Left lung (tissue), 10 donors: Measurements from ENCODE around the gene CMTR1. TPM values are rescaled to one million over a fixed set of nuclear protein-coding genes. Genes with fewer than 3 reads are reported as not detected.

ENCODE experiments used
- ATAC-seq: fragments of 200-7000 bp; cut with Tn5 transposase; one replicate; pipeline ENCODE4 v1.9.1; 2020; ENCODE audit warnings: moderate library complexity
- DNase-seq, 4 donors: peaks; one replicate each; pipeline ENCODE4 v3.0.0-alpha.2; 2013 to 2020
- H3K27ac ChIP-seq, 2 donors: fragments of 200-600 bp; sonication (generic) in 1 of 2; one replicate each; pipeline versions ENCODE4 v1.5.0 to v1.8.0; 2020 to 2021
- H3K27me3 ChIP-seq, 2 donors: fragments of 200-600 bp; sonication (generic) in 1 of 2; one replicate each; pipeline versions ENCODE4 v1.5.0 to v1.8.0; 2020 to 2021
- H3K36me3 ChIP-seq, 2 donors: fragments of 200-600 bp; sonication (generic) in 1 of 2; one replicate each; pipeline versions ENCODE4 v1.5.0 to v1.8.0; 2020 to 2021
- H3K4me1 ChIP-seq, 2 donors: fragments of 200-600 bp; one replicate each; pipeline ENCODE4 v1.8.0; 2021
- H3K4me3 ChIP-seq, 2 donors: fragments of 200-600 bp; sonication (generic) in 1 of 2; one replicate each; pipeline versions ENCODE4 v1.5.0 to v1.8.0; 2020 to 2021; ENCODE audit warnings: mild to moderate bottlenecking in 1 of 2
- H3K9me3 ChIP-seq, 2 donors: fragments of 200-600 bp; sonication (generic) in 1 of 2; one replicate each; pipeline versions ENCODE4 v1.5.0 to v1.8.0; 2020 to 2021
- intact Hi-C, 2 donors: fragments of 100-400 bp; cut with DNase I; formaldehyde crosslinking; loops; one replicate each; pipeline versions ENCODE4 v1.11.2 to v1.14.2; 2022
- polyA plus RNA-seq, 6 donors: library from polyadenylated mRNA; unstranded; fragments of 120-200 nt; gene quantifications; one replicate each; pipeline ENCODE4 v1.2.1, GENCODE V29; 2013; ENCODE audit not compliant: insufficient read length in 6 of 6
- total RNA-seq, 2 donors: library from RNA; stranded (reverse); fragmentation: NEBNext Ultra II Directional; extraction: Animal tissue kit (Norgen Biotek cat#: 25700); gene quantifications; one replicate each; pipeline ENCODE4 v1.2.1, GENCODE V29; 2021
- TF ChIP-seq, protein P1 (sequence below), 2 donors: fragments of 200-600 bp; sonication (generic) in 1 of 2; IDR thresholded peaks; one replicate each; pipeline versions ENCODE4 v1.5.0 to v1.8.0; 2021; ENCODE audit warnings: antibody characterized with exemption in 2 of 2
- donor health status: DM: no; HTN: yes; CAD: no.
- donor health status: DM: no; HTN: no; CAD: no.

CMTR1 gene
- total and polyA plus RNA-seq, 8 donors = 36.1 to 54.4 (median 51.1) TPM

- intact Hi-C loops = no loop called here
- peaks cover 3 to 79% of the 10 kb centered on the region in 2 donors for H3K27me3 ChIP-seq
- TF ChIP-seq, protein P1, sequence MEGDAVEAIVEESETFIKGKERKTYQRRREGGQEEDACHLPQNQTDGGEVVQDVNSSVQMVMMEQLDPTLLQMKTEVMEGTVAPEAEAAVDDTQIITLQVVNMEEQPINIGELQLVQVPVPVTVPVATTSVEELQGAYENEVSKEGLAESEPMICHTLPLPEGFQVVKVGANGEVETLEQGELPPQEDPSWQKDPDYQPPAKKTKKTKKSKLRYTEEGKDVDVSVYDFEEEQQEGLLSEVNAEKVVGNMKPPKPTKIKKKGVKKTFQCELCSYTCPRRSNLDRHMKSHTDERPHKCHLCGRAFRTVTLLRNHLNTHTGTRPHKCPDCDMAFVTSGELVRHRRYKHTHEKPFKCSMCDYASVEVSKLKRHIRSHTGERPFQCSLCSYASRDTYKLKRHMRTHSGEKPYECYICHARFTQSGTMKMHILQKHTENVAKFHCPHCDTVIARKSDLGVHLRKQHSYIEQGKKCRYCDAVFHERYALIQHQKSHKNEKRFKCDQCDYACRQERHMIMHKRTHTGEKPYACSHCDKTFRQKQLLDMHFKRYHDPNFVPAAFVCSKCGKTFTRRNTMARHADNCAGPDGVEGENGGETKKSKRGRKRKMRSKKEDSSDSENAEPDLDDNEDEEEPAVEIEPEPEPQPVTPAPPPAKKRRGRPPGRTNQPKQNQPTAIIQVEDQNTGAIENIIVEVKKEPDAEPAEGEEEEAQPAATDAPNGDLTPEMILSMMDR (IDR thresholded peaks at IDR 0.05) = no peak
- no peaks in the 10 kb centered on the region for H3K4me1 ChIP-seq
- H3K9me3 ChIP-seq = no peaks in the 10 kb centered on the region
- ATAC-seq = no peak
- no peak overlapping the region for H3K27ac ChIP-seq
- no peak overlapping the region for H3K4me3 ChIP-seq
- no peaks in the 10 kb centered on the region for H3K36me3 ChIP-seq
- DNase-seq = no peak
These were observed 95.5 kb downstream of the CMTR1 start for GRCh38 chr6:37528541-37528940.

- no peak overlapping the region for H3K4me3 ChIP-seq
- ATAC-seq (no peak), DNase-seq (no peak)
- H3K27me3 ChIP-seq = peaks cover 19 to 88% of the 10 kb centered on the region in 2 donors
- no peaks in the 10 kb centered on the region for H3K4me1 ChIP-seq
- no peak overlapping the region for H3K27ac ChIP-seq
- intact Hi-C loops = no loop called here
- TF ChIP-seq, protein P1 (IDR thresholded peaks at IDR 0.05) = no peak
- no peaks in the 10 kb centered on the region for H3K36me3 ChIP-seq
- H3K9me3 ChIP-seq = no peaks in the 10 kb centered on the region
These were observed 97.3 kb downstream of the CMTR1 start for GRCh38 chr6:37530297-37530696.

DNA sequence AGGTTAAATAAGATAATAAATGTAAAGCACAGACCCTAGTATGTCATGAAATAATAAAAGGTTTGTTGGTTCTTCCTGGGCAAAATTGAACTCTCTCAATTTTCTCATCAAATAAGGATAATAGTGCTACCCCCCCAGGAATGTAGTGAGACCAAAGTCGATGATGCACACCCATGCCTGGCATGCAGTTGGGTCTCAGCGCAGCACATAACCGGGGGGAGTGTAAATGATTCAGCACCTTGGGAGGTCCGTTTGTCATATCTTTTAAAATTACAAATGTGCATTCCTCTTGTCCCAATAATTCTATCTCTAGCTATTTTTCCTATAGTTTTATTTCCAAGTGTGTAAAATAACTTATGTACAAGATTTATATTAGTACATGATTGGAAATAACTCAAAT, 98.0 kb downstream of the CMTR1 start:
- ATAC-seq = no peak
- peaks cover 26 to 88% of the 10 kb centered on the region in 2 donors for H3K27me3 ChIP-seq
- peaks cover 0 to 6% of the 10 kb centered on the region in 2 donors for H3K4me1 ChIP-seq

More for the DNA sequence above, 98.0 kb downstream of the CMTR1 start:
- TF ChIP-seq, protein P1 (IDR thresholded peaks at IDR 0.05) = no peak
- Histone ChIP-seq H3K4me3 (no peak overlapping the region), H3K27ac (no peak overlapping the region), H3K36me3 (no peaks in the 10 kb centered on the region), H3K9me3 (no peaks in the 10 kb centered on the region)
- no peak for DNase-seq
- intact Hi-C loops = no loop called here

Other genes with a start within 250 kb of the CMTR1 start
- 10 to 100 TPM; 10.7 to 12.4 TPM for gene TBC1D22B, start 175.4 kb upstream of the CMTR1 start, total RNA-seq
- 10 to 100 TPM; 12.6 to 14.6 (median 13.7) TPM for gene TBC1D22B, start 175.4 kb upstream of the CMTR1 start, polyA plus RNA-seq
- gene TMEM217, start 175.1 kb upstream of the CMTR1 start, total RNA-seq = 1 to 10 TPM; 2.1 to 5.3 TPM
- 1 to 10 TPM; 2.1 to 2.9 (median 2.5) TPM for gene TMEM217, start 175.1 kb upstream of the CMTR1 start, polyA plus RNA-seq
- 10 to 100 TPM; 11.8 to 15.7 TPM for gene RNF8, start 79.2 kb upstream of the CMTR1 start, total RNA-seq
- gene RNF8, start 79.2 kb upstream of the CMTR1 start, polyA plus RNA-seq = 10 to 100 TPM; 34.0 to 46.1 (median 38.9) TPM
- gene CCDC167, start 66.7 kb downstream of the CMTR1 start, total RNA-seq = 10 to 100 TPM; 18.2 to 21.5 TPM
- 10 to 100 TPM; 21.1 to 25.2 (median 23.8) TPM for gene CCDC167, start 66.7 kb downstream of the CMTR1 start, polyA plus RNA-seq